Hematopoietic multipotent progenitor cell treated with erythropoietin and hydrocortisone succinate and interleukin-3 and kit ligand, for 6 days (in vitro differentiated cells): ENCODE data around the gene SLC22A8.
"Not testable (repeated sequence)": the region's sequence is repeated elsewhere in the genome, so short reads cannot be mapped to it uniquely, and the experiment has no call there.

ENCODE experiments used
- DNase-seq: peaks from one replicate; pipeline ENCODE4 v3.0.0-alpha.2; 2015

The SLC22A8 gene

GRCh38 chr11:62985041-62985750 is 30.4 kb downstream of the SLC22A8 start:
- no peak for DNase-seq

GRCh38 chr11:62984451-62984991 is 31.1 kb downstream of the SLC22A8 start, which contains the start of gene SLC22A6:
Gene SLC22A6 (minus strand): TSS chr11:62984967. CDS start chr11:62984690, 277 bp downstream.
- DNase-seq, result no peak

- no peak for DNase-seq
These were observed 32.0 kb downstream of the SLC22A8 start for GRCh38 chr11:62983536-62984199.

- DNase-seq, result peak; percentile 5
These were observed 33.9 kb downstream of the SLC22A8 start for GRCh38 chr11:62981743-62982142.

- DNase-seq, result peak; percentile 36
These were observed 35.4 kb downstream of the SLC22A8 start for GRCh38 chr11:62980133-62980760.

- peak; percentile 24 for DNase-seq
These were observed 39.5 kb downstream of the SLC22A8 start for GRCh38 chr11:62976109-62976508.

- peak; percentile 81 for DNase-seq
These were observed 40.7 kb downstream of the SLC22A8 start for GRCh38 chr11:62974848-62975522.

GRCh38 chr11:62965574-62965973 is 50.1 kb downstream of the SLC22A8 start:
- DNase-seq, result no peak

- no peak for DNase-seq
These were observed 53.2 kb downstream of the SLC22A8 start for GRCh38 chr11:62962391-62962790.

GRCh38 chr11:62961017-62961570 is 54.5 kb downstream of the SLC22A8 start:
- no peak for DNase-seq

GRCh38 chr11:62959422-62959980 is 56.1 kb downstream of the SLC22A8 start:
- DNase-seq, result no peak

- DNase-seq, result no peak
These were observed 56.9 kb downstream of the SLC22A8 start for GRCh38 chr11:62958547-62959421.

- no peak for DNase-seq
These were observed 58.5 kb downstream of the SLC22A8 start for GRCh38 chr11:62957147-62957546.

GRCh38 chr11:62954478-62954877 is 61.2 kb downstream of the SLC22A8 start:
- DNase-seq, result no peak

GRCh38 chr11:62953811-62954210 is 61.8 kb downstream of the SLC22A8 start:
- no peak for DNase-seq

GRCh38 chr11:62948765-62949320 is 66.8 kb downstream of the SLC22A8 start:
- no peak for DNase-seq

- not testable (repeated sequence) for DNase-seq
These were observed 70.1 kb downstream of the SLC22A8 start for GRCh38 chr11:62945538-62945937.
